CD14-positive monocyte (primary cell): ENCODE data around the gene FXYD4. TPM values are rescaled to one million over a fixed set of nuclear protein-coding genes. Genes with fewer than 3 reads are reported as not detected.

Experiments
- DNase-seq, 3 donors: peaks; one replicate each; pipeline ENCODE4 v3.0.0-alpha.2; 2011 to 2022
- H2AFZ ChIP-seq: 2 replicates; pipeline ENCODE4 v1.6.0; 2012; ENCODE audit warnings: mild to moderate bottlenecking, low read depth, low read length, inconsistent platforms; ENCODE audit not compliant: insufficient read depth, poor library complexity, severe bottlenecking
- H3K27ac ChIP-seq, 2 donors: 1 replicate in 1 of 2; 2 replicates in 1 of 2; pipeline ENCODE4 v1.5.1; 2012 to 2013; ENCODE audit warnings: low read length in 2 of 2, control low read depth in 1 of 2, inconsistent platforms in 1 of 2, low read depth in 1 of 2, mild to moderate bottlenecking in 1 of 2
- H3K27me3 ChIP-seq, 2 donors: one replicate each; pipeline versions ENCODE4 v1.6.0 to v1.6.1; 2011 to 2013; ENCODE audit warnings: low read length in 2 of 2; ENCODE audit not compliant: control insufficient read depth in 2 of 2, insufficient read depth in 2 of 2
- H3K36me3 ChIP-seq, 2 donors: replicated peaks in 1 of 2; 1 replicate in 1 of 2; 2 replicates in 1 of 2; pipeline versions ENCODE4 v1.5.1 to v1.6.1; 2012 to 2013; ENCODE audit warnings: low read length in 2 of 2, control low read depth in 1 of 2, inconsistent platforms in 1 of 2, mild to moderate bottlenecking in 1 of 2; ENCODE audit not compliant: insufficient read depth in 2 of 2, control insufficient read depth in 1 of 2
- H3K4me1 ChIP-seq, 2 donors: 1 replicate in 1 of 2; 2 replicates in 1 of 2; pipeline versions ENCODE4 v1.5.1 to v1.6.1; 2012 to 2013; ENCODE audit warnings: low read length in 2 of 2, control low read depth in 1 of 2, inconsistent platforms in 1 of 2, mild to moderate bottlenecking in 1 of 2, moderate library complexity in 1 of 2; ENCODE audit not compliant: insufficient read depth in 2 of 2, control insufficient read depth in 1 of 2
- H3K4me2 ChIP-seq: replicated peaks from 2 replicates; pipeline ENCODE3; 2012; ENCODE audit warnings: low read length, moderate library complexity, mild to moderate bottlenecking; ENCODE audit not compliant: poor library complexity, severe bottlenecking; ENCODE audit errors: extremely low read depth
- H3K4me3 ChIP-seq, 3 experiments: fragments of 200-600 bp in 1 of 3; sonication (generic) in 1 of 3; replicated peaks in 1 of 3; 1 replicate in 2 of 3; 2 replicates in 1 of 3; pipeline ENCODE4 v1.5.1; 2011 to 2013; ENCODE audit warnings: low read length in 3 of 3, mild to moderate bottlenecking in 3 of 3, control low read depth in 2 of 3, low read depth in 2 of 3, inconsistent platforms in 1 of 3, moderate library complexity in 1 of 3
- H3K79me2 ChIP-seq: 2 replicates; pipeline ENCODE4 v1.6.0; 2012; ENCODE audit warnings: mild to moderate bottlenecking, control low read depth, inconsistent platforms, low read length, moderate library complexity; ENCODE audit not compliant: insufficient read depth
- H3K9ac ChIP-seq: 2 replicates; pipeline ENCODE4 v1.6.0; 2017; ENCODE audit warnings: low read length, mild to moderate bottlenecking; ENCODE audit not compliant: insufficient read depth, poor library complexity, severe bottlenecking
- H3K9me3 ChIP-seq, 2 donors: replicated peaks in 1 of 2; 1 replicate in 1 of 2; 2 replicates in 1 of 2; pipeline versions ENCODE4 v1.5.1 to v1.6.1; 2012 to 2013; ENCODE audit warnings: low read length in 2 of 2, control low read depth in 1 of 2; ENCODE audit not compliant: control insufficient read depth in 1 of 2, insufficient read depth in 1 of 2
- H4K20me1 ChIP-seq: 2 replicates; pipeline ENCODE4 v1.6.0; 2012; ENCODE audit warnings: mild to moderate bottlenecking, low read length, control low read depth, moderate library complexity; ENCODE audit not compliant: insufficient read depth
- H3K27ac Mint-ChIP-seq, 7 donors: one replicate each; pipeline ENCODE4 v1.8.0; 2020; ENCODE audit warnings: mild to moderate bottlenecking in 7 of 7, mixed read lengths in 7 of 7, moderate library complexity in 6 of 7, inconsistent platforms in 2 of 7
- H3K27me3 Mint-ChIP-seq, 3 donors: one replicate each; pipeline ENCODE4 v1.8.0; 2021 to 2022; ENCODE audit warnings: low read depth in 3 of 3, mild to moderate bottlenecking in 3 of 3, mixed read lengths in 3 of 3, moderate library complexity in 3 of 3, inconsistent platforms in 1 of 3
- H3K36me3 Mint-ChIP-seq, 2 donors: one replicate each; pipeline ENCODE4 v1.8.0; 2020; ENCODE audit warnings: mixed read lengths in 2 of 2, inconsistent platforms in 1 of 2, mild to moderate bottlenecking in 1 of 2
- H3K4me1 Mint-ChIP-seq: one replicate; pipeline ENCODE4 v1.8.0; 2020; ENCODE audit warnings: mild to moderate bottlenecking, mixed read lengths
- H3K4me3 Mint-ChIP-seq, 2 donors: one replicate each; pipeline ENCODE4 v1.8.0; 2020; ENCODE audit warnings: mild to moderate bottlenecking in 2 of 2, mixed read lengths in 2 of 2, moderate library complexity in 1 of 2
- H3K9me3 Mint-ChIP-seq, 7 donors: one replicate each; pipeline ENCODE4 v1.8.0; 2020 to 2022; ENCODE audit warnings: mixed read lengths in 7 of 7, mild to moderate bottlenecking in 6 of 7, moderate library complexity in 6 of 7, inconsistent platforms in 2 of 7
- CTCF ChIP-seq: fragments of 200-600 bp; IDR thresholded peaks from one replicate; pipeline ENCODE4 v1.8.0; 2022; ENCODE audit warnings: antibody characterized with exemption, mild to moderate bottlenecking
- WGBS: methylation state at CpG from one replicate; pipeline ENCODE4 v1.1.5; 2013; ENCODE audit warnings: missing lambda C conversion rate; ENCODE audit not compliant: insufficient coverage; 5-methylcytosine and 5-hydroxymethylcytosine counted together
- intact Hi-C, 2 donors: fragments of 100-400 bp; cut with micrococcal nuclease; formaldehyde crosslinking; loops; one replicate each; pipeline versions ENCODE4 v1.15.0 to v1.15.1; 2023
- polyA plus RNA-seq, 3 donors: library from polyadenylated mRNA; depleted of rRNA in 1 of 3; unstranded in 2 of 3; stranded (reverse) in 1 of 3; fragments of 300-500 nt in 2 of 3; fragments of >200 nt in 1 of 3; fragmentation: Illumina TruSeq in 2 of 3; gene quantifications; 1 replicate in 2 of 3; 2 replicates in 1 of 3; pipeline ENCODE4 v1.2.3, GENCODE V29; 2012 to 2021

FXYD4 gene
- polyA plus RNA-seq, 3 donors, result 0.16 TPM; not detected in 2

- H2AFZ ChIP-seq, result no peak overlapping the region
- Mint-ChIP-seq H3K27ac (peak overlapping the region in 4 of 7 donors; percentile 25 to 57 (median 47)), H3K4me3 (no peak overlapping the region), H3K9me3 (no peaks in the 10 kb centered on the region), H3K36me3 (peaks cover 23 to 35% of the 10 kb centered on the region in 2 donors), H3K4me1 (peaks cover 85% of the 10 kb centered on the region), H3K27me3 (no peaks in the 10 kb centered on the region)
- peaks cover 46 to 93% of the 10 kb centered on the region in 2 donors for H3K4me1 ChIP-seq
- no peak overlapping the region for H3K4me3 ChIP-seq
- intact Hi-C loops, result no loop called here
- H3K9me3 ChIP-seq, result no peaks in the 10 kb centered on the region
- H3K27ac ChIP-seq, result peak overlapping the region in 1 of 2 donors; percentile 99
- H3K9ac ChIP-seq, result no peak overlapping the region
- H3K36me3 ChIP-seq, result peaks cover 0 to 24% of the 10 kb centered on the region in 2 donors
- peaks cover 94% of the 10 kb centered on the region for H4K20me1 ChIP-seq
- peaks cover 99% of the 10 kb centered on the region for H3K79me2 ChIP-seq
- no peak for TF ChIP-seq CTCF
- 100% methylated on average over 1 of the region's 4 CpGs for WGBS
- DNase-seq, result no peak
- H3K27me3 ChIP-seq, result no peaks in the 10 kb centered on the region
- H3K4me2 ChIP-seq, result no peak overlapping the region
Measured at GRCh38 chr10:43402176-43402575, 30.7 kb downstream of the FXYD4 start.

GRCh38 chr10:43402880-43403452 is 31.5 kb downstream of the FXYD4 start:
- H3K9ac ChIP-seq, result no peak overlapping the region
- no peak overlapping the region for H3K4me2 ChIP-seq
- H3K36me3 ChIP-seq, result peaks cover 0 to 24% of the 10 kb centered on the region in 2 donors
- H3K27ac Mint-ChIP-seq, result peak overlapping the region in 5 of 7 donors; percentile 10 to 77 (median 46)
- no peaks in the 10 kb centered on the region for H3K27me3 ChIP-seq
- DNase-seq, result no peak
- H3K27ac ChIP-seq, result peak overlapping the region in 1 of 2 donors; percentile 99
- intact Hi-C loops, result no loop called here
- no peaks in the 10 kb centered on the region for H3K9me3 ChIP-seq
- H3K36me3 Mint-ChIP-seq, result peaks cover 23 to 35% of the 10 kb centered on the region in 2 donors
- H3K4me3 Mint-ChIP-seq, result no peak overlapping the region
- peaks cover 45 to 85% of the 10 kb centered on the region in 2 donors for H3K4me1 ChIP-seq
- H2AFZ ChIP-seq, result no peak overlapping the region
- H3K4me1 Mint-ChIP-seq, result peaks cover 78% of the 10 kb centered on the region
- H4K20me1 ChIP-seq, result peaks cover 92% of the 10 kb centered on the region
- H3K4me3 ChIP-seq, result no peak overlapping the region
- H3K79me2 ChIP-seq, result peaks cover 99% of the 10 kb centered on the region
- H3K9me3 Mint-ChIP-seq, result no peaks in the 10 kb centered on the region
- no peaks in the 10 kb centered on the region for H3K27me3 Mint-ChIP-seq
- 83% methylated on average over 1 of the region's 7 CpGs for WGBS
- TF ChIP-seq CTCF, result no peak
